ENCODE results near the gene TFE3.

GRCh38 chrX:49089553-49089952 lies 46.4 kb upstream of the TFE3 start:
- no peak for TF ChIP-seq CTCF (IDR thresholded peaks at IDR 0.05; ENCODE audit: low read depth, low read length, poor library complexity, severe bottlenecking)
- no peak for TF ChIP-seq EZH2phosphoT487 (IDR thresholded peaks at IDR 0.05; ENCODE audit: borderline replicate concordance, low read length)

All from DOHH2 (cell line).